GM12864 (cell line): ENCODE results near the gene RPH3AL.

Source experiments
- DNase-seq: peaks from one replicate; pipeline ENCODE4 v3.0.0-alpha.2; 2011; ENCODE audit warnings: low read depth
- H3K4me3 ChIP-seq: 2 replicates; pipeline ENCODE4 v1.5.1; 2011; ENCODE audit warnings: mild to moderate bottlenecking, low read depth, low read length, control low read depth
- CTCF ChIP-seq: IDR thresholded peaks from 2 replicates; pipeline ENCODE4 v1.5.1; 2011; ENCODE audit warnings: low read depth, mild to moderate bottlenecking, moderate library complexity, low read length, control low read depth, inconsistent platforms; ENCODE audit errors: missing control alignments

The RPH3AL gene

GRCh38 chr17:356671-357434, 4.2 kb upstream of the RPH3AL start:
- H3K4me3 ChIP-seq = no peak overlapping the region
- no peak for DNase-seq
- no peak for TF ChIP-seq CTCF

GRCh38 chr17:354651-355556, 2.3 kb upstream of the RPH3AL start:
- no peak for DNase-seq
- no peak for TF ChIP-seq CTCF
- no peak overlapping the region for H3K4me3 ChIP-seq

- DNase-seq = no peak
- no peak overlapping the region for H3K4me3 ChIP-seq
- TF ChIP-seq CTCF = no peak
Measured at GRCh38 chr17:353838-354234, 1.2 kb upstream of the RPH3AL start.

- no peak for DNase-seq
- no peak overlapping the region for H3K4me3 ChIP-seq
- TF ChIP-seq CTCF = no peak
Measured at GRCh38 chr17:353213-353837, 718 bp upstream of the RPH3AL start.

- H3K4me3 ChIP-seq = no peak overlapping the region
- TF ChIP-seq CTCF = no peak
- no peak for DNase-seq
Measured at GRCh38 chr17:351875-352420, 659 bp downstream of the RPH3AL start.

- no peak for TF ChIP-seq CTCF
- DNase-seq = no peak
- no peak overlapping the region for H3K4me3 ChIP-seq
Measured at GRCh38 chr17:351449-351738, 1.2 kb downstream of the RPH3AL start.
